Mucosa of rectum (tissue), 2 donors: ENCODE results near the gene CABP1.
A peak's percentile ranks its signal among the peaks of the same experiment; 100 is the strongest.

ENCODE experiments used
- H3K27ac ChIP-seq, 2 donors: one replicate each; pipeline ENCODE4 v1.7.0; 2013; ENCODE audit warnings: inconsistent platforms in 2 of 2, low read depth in 2 of 2, low read length in 2 of 2
- H3K27me3 ChIP-seq, 2 donors: one replicate each; pipeline ENCODE4 v1.7.0; 2013; ENCODE audit warnings: low read length in 2 of 2; ENCODE audit not compliant: control insufficient read depth in 2 of 2, insufficient read depth in 2 of 2
- H3K36me3 ChIP-seq, 2 donors: one replicate each; pipeline ENCODE4 v1.7.0; 2013; ENCODE audit warnings: low read length in 2 of 2; ENCODE audit not compliant: control insufficient read depth in 2 of 2, insufficient read depth in 2 of 2
- H3K4me1 ChIP-seq, 2 donors: one replicate each; pipeline ENCODE4 v1.7.0; 2013; ENCODE audit warnings: low read length in 2 of 2, mild to moderate bottlenecking in 1 of 2; ENCODE audit not compliant: control insufficient read depth in 2 of 2, insufficient read depth in 2 of 2
- H3K4me3 ChIP-seq, 2 donors: one replicate each; pipeline ENCODE4 v1.7.0; 2013; ENCODE audit warnings: low read length in 2 of 2
- H3K9ac ChIP-seq, 2 donors: one replicate each; pipeline ENCODE4 v1.7.0; 2013; ENCODE audit warnings: low read length in 2 of 2, low read depth in 1 of 2, mild to moderate bottlenecking in 1 of 2
- H3K9me3 ChIP-seq, 2 donors: one replicate each; pipeline ENCODE4 v1.7.0; 2013; ENCODE audit warnings: low read length in 2 of 2; ENCODE audit not compliant: control insufficient read depth in 2 of 2
- donor health status: healthy.
- donor health status: Normal muscosa, but diverticular disease.

CABP1 gene

GRCh38 chr12:120631097-120631496 lies 9.3 kb upstream of the CABP1 start:
- Histone ChIP-seq H3K27ac (no peak overlapping the region), H3K36me3 (no peaks in the 10 kb centered on the region), H3K4me1 (no peaks in the 10 kb centered on the region), H3K27me3 (peaks cover 0 to 3% of the 10 kb centered on the region in 2 donors), H3K9ac (no peak overlapping the region), H3K4me3 (no peak overlapping the region), H3K9me3 (no peaks in the 10 kb centered on the region)

- Histone ChIP-seq H3K4me1 (peaks cover 6 to 9% of the 10 kb centered on the region in 2 donors), H3K36me3 (no peaks in the 10 kb centered on the region), H3K4me3 (peak overlapping the region; percentile 37 to 54), H3K27ac (no peak overlapping the region), H3K9me3 (no peaks in the 10 kb centered on the region), H3K27me3 (peaks cover 17 to 21% of the 10 kb centered on the region in 2 donors), H3K9ac (no peak overlapping the region)
Observed at GRCh38 chr12:120640861-120641833, 721 bp downstream of the CABP1 start.

DNA sequence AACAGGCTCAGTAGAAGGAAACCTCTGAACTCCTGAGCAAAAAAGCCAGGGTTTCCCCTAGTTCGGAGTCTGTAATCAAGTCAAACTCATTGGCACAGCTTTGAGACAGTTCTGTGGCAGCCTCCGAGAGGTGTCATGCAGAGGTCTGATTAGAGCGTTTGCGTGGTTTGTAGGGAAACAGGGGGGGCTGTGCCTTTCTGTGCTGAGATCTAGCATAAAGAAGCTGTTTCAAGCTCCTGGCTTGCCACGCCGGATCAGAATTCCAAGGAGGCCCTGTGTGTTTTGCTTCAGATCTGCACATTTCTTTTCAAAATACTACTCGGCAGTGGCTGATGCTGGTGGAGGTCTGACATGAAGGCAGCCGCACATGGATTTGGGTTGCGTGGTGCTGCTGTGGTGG lies 1.7 kb downstream of the CABP1 start:
- H3K4me3 ChIP-seq: no peak overlapping the region
- H3K27ac ChIP-seq: no peak overlapping the region
- peaks cover 6 to 9% of the 10 kb centered on the region in 2 donors for H3K4me1 ChIP-seq
- no peaks in the 10 kb centered on the region for H3K36me3 ChIP-seq
- no peaks in the 10 kb centered on the region for H3K9me3 ChIP-seq
- H3K27me3 ChIP-seq: peaks cover 17 to 22% of the 10 kb centered on the region in 2 donors
- no peak overlapping the region for H3K9ac ChIP-seq

GRCh38 chr12:120642826-120643225 lies 2.4 kb downstream of the CABP1 start:
- no peak overlapping the region for H3K9ac ChIP-seq
- H3K4me1 ChIP-seq: peaks cover 6 to 9% of the 10 kb centered on the region in 2 donors
- no peak overlapping the region for H3K27ac ChIP-seq
- peaks cover 17 to 22% of the 10 kb centered on the region in 2 donors for H3K27me3 ChIP-seq
- no peaks in the 10 kb centered on the region for H3K9me3 ChIP-seq
- H3K4me3 ChIP-seq: no peak overlapping the region
- no peaks in the 10 kb centered on the region for H3K36me3 ChIP-seq

GRCh38 chr12:120643574-120643973 lies 3.1 kb downstream of the CABP1 start:
- H3K4me1 ChIP-seq: peaks cover 6 to 9% of the 10 kb centered on the region in 2 donors
- H3K9ac ChIP-seq: no peak overlapping the region
- no peaks in the 10 kb centered on the region for H3K9me3 ChIP-seq
- H3K27me3 ChIP-seq: peaks cover 17 to 22% of the 10 kb centered on the region in 2 donors
- no peak overlapping the region for H3K27ac ChIP-seq
- H3K36me3 ChIP-seq: no peaks in the 10 kb centered on the region
- H3K4me3 ChIP-seq: no peak overlapping the region

- no peak overlapping the region for H3K4me3 ChIP-seq
- peaks cover 5 to 16% of the 10 kb centered on the region in 2 donors for H3K4me1 ChIP-seq
- no peaks in the 10 kb centered on the region for H3K9me3 ChIP-seq
- peaks cover 14 to 22% of the 10 kb centered on the region in 2 donors for H3K27me3 ChIP-seq
- no peaks in the 10 kb centered on the region for H3K36me3 ChIP-seq
- H3K27ac ChIP-seq: no peak overlapping the region
- no peak overlapping the region for H3K9ac ChIP-seq
Observed at GRCh38 chr12:120646044-120646443, 5.6 kb downstream of the CABP1 start.

DNA sequence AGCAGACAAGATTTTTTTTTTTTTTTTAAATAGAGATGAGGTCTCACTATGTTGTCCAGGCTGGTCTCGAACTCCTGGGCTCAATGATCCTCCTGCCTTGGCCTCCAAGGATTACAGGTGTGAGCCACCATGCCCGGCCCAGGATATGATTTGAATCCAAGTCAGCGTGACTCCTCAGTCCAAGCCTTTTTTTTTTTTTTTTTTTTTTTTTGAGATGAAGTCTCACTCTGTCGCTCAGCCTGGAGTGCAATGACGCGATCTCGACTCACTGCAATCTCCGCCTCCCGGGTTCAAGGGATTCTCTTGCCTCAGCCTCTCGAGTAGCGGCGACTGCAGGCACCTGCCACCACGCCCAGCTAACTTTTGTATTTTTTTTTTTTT lies 6.9 kb downstream of the CABP1 start:
- Histone ChIP-seq H3K4me1 (peaks cover 4 to 8% of the 10 kb centered on the region in 2 donors), H3K27ac (no peak overlapping the region), H3K9me3 (no peaks in the 10 kb centered on the region), H3K36me3 (no peaks in the 10 kb centered on the region), H3K27me3 (peaks cover 5 to 15% of the 10 kb centered on the region in 2 donors), H3K4me3 (no peak overlapping the region), H3K9ac (no peak overlapping the region)

DNA sequence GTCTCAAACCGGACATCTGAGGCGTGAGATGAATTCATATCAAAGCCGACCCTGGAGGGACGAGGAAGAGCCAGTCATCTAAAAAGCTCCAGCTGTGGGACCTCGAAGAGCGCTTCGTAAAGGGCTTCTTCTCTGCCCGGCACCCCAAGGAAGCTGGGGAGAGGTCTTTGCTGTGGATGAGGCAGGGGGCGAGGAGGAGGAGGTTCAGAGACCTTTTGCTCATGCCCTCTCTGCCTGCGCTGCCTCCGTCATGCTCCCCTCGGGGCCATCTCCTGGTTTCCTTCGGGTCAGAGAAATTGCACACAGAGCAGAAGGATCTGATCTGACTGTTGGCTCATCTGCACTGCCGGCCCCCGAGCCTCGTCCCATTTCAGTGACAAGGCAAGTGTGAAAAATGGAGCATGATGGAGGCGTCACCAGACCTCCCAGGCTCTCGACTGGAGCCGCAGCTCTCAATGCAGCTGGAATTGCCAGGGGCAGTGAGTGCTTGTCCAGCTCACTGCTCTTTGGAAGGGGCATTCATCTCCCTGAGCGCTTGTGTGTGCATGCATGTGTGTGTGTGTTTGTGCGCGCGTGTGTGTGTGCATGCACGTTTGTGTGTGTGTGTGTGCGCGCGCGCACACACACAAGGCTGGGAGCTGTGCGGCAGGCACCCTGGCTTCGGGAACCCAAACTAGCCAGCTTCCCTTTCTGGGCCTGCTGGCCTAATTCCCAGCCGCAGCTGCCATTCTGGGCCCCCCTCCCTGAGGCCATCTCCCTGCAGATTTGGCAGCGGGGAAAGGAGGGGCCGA lies 9.2 kb downstream of the CABP1 start:
- Histone ChIP-seq H3K9me3 (no peaks in the 10 kb centered on the region), H3K4me3 (peak overlapping the region; percentile 9 to 57), H3K36me3 (no peaks in the 10 kb centered on the region), H3K27ac (no peak overlapping the region), H3K27me3 (peaks cover 0 to 5% of the 10 kb centered on the region in 2 donors), H3K9ac (no peak overlapping the region), H3K4me1 (peaks cover 4 to 8% of the 10 kb centered on the region in 2 donors)

DNA sequence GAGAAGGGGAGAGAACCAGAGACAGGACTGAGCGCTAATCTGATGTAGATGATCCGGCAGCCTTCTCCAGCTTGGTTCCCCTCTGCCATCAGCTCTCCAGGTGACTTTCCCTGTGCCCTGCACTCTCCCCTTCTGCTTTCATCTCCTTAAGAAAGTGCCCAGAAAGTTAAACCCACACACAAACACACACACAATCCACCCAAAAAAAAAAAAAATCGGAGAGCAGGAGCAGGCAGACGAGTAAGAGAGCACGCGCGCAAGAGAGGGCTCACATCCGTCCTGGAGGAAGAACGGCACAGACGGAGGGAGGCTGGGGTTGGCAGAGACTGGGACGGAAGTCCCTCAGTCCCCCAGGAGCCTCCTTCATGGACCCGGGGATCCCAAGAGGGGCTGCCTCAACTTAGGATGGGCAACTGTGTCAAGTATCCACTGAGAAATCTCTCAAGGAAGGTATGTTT lies 9.8 kb downstream of the CABP1 start:
- Histone ChIP-seq H3K9me3 (no peaks in the 10 kb centered on the region), H3K27ac (no peak overlapping the region), H3K4me3 (peak overlapping the region in 1 of 2 donors; percentile 57), H3K4me1 (peaks cover 4 to 8% of the 10 kb centered on the region in 2 donors), H3K9ac (no peak overlapping the region), H3K27me3 (peaks cover 0 to 3% of the 10 kb centered on the region in 2 donors), H3K36me3 (no peaks in the 10 kb centered on the region)

DNA sequence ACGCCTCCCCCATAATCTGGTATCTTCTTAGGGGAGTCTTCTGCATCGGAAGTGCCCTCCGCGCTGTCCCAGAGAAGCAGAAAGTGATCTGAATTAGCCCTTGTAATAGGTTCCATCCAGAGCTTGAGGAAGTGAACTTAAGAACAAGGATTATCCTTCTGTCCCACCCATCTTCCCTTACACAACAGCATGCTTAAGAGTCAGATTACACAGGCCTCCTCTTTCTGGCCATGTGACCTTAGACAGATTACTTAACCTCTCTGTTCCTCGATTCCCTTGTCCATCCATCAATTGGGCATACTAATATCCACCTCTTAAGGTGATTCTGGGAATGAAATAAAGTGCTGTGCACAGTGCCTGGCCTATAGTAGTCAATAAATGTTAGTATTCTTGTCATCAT lies 11.4 kb downstream of the CABP1 start:
- no peaks in the 10 kb centered on the region for H3K36me3 ChIP-seq
- H3K27ac ChIP-seq: no peak overlapping the region
- H3K9ac ChIP-seq: no peak overlapping the region
- peaks cover 4 to 8% of the 10 kb centered on the region in 2 donors for H3K4me1 ChIP-seq
- H3K27me3 ChIP-seq: no peaks in the 10 kb centered on the region
- no peak overlapping the region for H3K4me3 ChIP-seq
- no peaks in the 10 kb centered on the region for H3K9me3 ChIP-seq
